ENCODE results near the gene PFDN1.
"Not testable (repeated sequence)": the region's sequence is repeated elsewhere in the genome, so short reads cannot be mapped to it uniquely, and the experiment has no call there.

GRCh38 chr5:140343849-140344248, 40.9 kb upstream of the PFDN1 start:
- not testable (repeated sequence) for TF ChIP-seq EZH2 (IDR thresholded peaks at IDR 0.05); POLR2AphosphoS5 (IDR thresholded peaks at IDR 0.05; ENCODE audit: borderline replicate concordance, low read depth, low read length); FOXP2 (optimal IDR thresholded peaks at IDR 0.05; ENCODE audit: control extremely low read depth, extremely low read length, insufficient read depth)
